ENCODE data around the gene GNS.

GNS gene

GRCh38 chr12:64707362-64707761 is 51.8 kb downstream of the GNS start:
- DNase-seq (ENCODE audit: insufficient read length) (no peak), FAIRE-seq (no peak)
- no peak for TF ChIP-seq POLR2A (IDR thresholded peaks at IDR 0.05; ENCODE audit: low read depth, low read length)
- no peak for TF ChIP-seq TAF1 (IDR thresholded peaks at IDR 0.05; ENCODE audit: borderline replicate concordance, low read depth, low read length)
- TF ChIP-seq POLR2AphosphoS5 (IDR thresholded peaks at IDR 0.05; ENCODE audit: low read depth, low read length): no peak

- TF ChIP-seq POLR2A (IDR thresholded peaks at IDR 0.05; ENCODE audit: low read depth, low read length) (no peak), TAF1 (IDR thresholded peaks at IDR 0.05; ENCODE audit: borderline replicate concordance, low read depth, low read length) (no peak), POLR2AphosphoS5 (IDR thresholded peaks at IDR 0.05; ENCODE audit: low read depth, low read length) (no peak)
- no peak for FAIRE-seq
- DNase-seq (ENCODE audit: insufficient read length): no peak
Measured at GRCh38 chr12:64706857-64707256, 52.3 kb downstream of the GNS start.

GRCh38 chr12:64706306-64706705 is 52.9 kb downstream of the GNS start:
- FAIRE-seq: no peak
- TF ChIP-seq TAF1 (IDR thresholded peaks at IDR 0.05; ENCODE audit: borderline replicate concordance, low read depth, low read length) (no peak), POLR2AphosphoS5 (IDR thresholded peaks at IDR 0.05; ENCODE audit: low read depth, low read length) (no peak), POLR2A (IDR thresholded peaks at IDR 0.05; ENCODE audit: low read depth, low read length) (no peak)
- no peak for DNase-seq (ENCODE audit: insufficient read length)

GRCh38 chr12:64701283-64701682 is 57.9 kb downstream of the GNS start:
- DNase-seq (ENCODE audit: insufficient read length) (no peak), FAIRE-seq (no peak)
- TF ChIP-seq POLR2A (IDR thresholded peaks at IDR 0.05; ENCODE audit: low read depth, low read length) (no peak), TAF1 (IDR thresholded peaks at IDR 0.05; ENCODE audit: borderline replicate concordance, low read depth, low read length) (no peak), POLR2AphosphoS5 (IDR thresholded peaks at IDR 0.05; ENCODE audit: low read depth, low read length) (no peak)

- no peak for DNase-seq (ENCODE audit: insufficient read length)
- FAIRE-seq: no peak
- TF ChIP-seq POLR2AphosphoS5 (IDR thresholded peaks at IDR 0.05; ENCODE audit: low read depth, low read length): no peak
- no peak for TF ChIP-seq TAF1 (IDR thresholded peaks at IDR 0.05; ENCODE audit: borderline replicate concordance, low read depth, low read length)
- TF ChIP-seq POLR2A (IDR thresholded peaks at IDR 0.05; ENCODE audit: low read depth, low read length): no peak
Measured at GRCh38 chr12:64700532-64700931, 58.7 kb downstream of the GNS start.

GRCh38 chr12:64699504-64700115 is 59.6 kb downstream of the GNS start:
- TF ChIP-seq POLR2AphosphoS5 (IDR thresholded peaks at IDR 0.05; ENCODE audit: low read depth, low read length): no peak
- TF ChIP-seq POLR2A (IDR thresholded peaks at IDR 0.05; ENCODE audit: low read depth, low read length): no peak
- no peak for TF ChIP-seq TAF1 (IDR thresholded peaks at IDR 0.05; ENCODE audit: borderline replicate concordance, low read depth, low read length)
- DNase-seq (ENCODE audit: insufficient read length) (no peak), FAIRE-seq (no peak)

- TF ChIP-seq TAF1 (IDR thresholded peaks at IDR 0.05; ENCODE audit: borderline replicate concordance, low read depth, low read length): no peak
- TF ChIP-seq POLR2A (IDR thresholded peaks at IDR 0.05; ENCODE audit: low read depth, low read length): no peak
- no peak for TF ChIP-seq POLR2AphosphoS5 (IDR thresholded peaks at IDR 0.05; ENCODE audit: low read depth, low read length)
- DNase-seq (ENCODE audit: insufficient read length) (no peak), FAIRE-seq (no peak)
Measured at GRCh38 chr12:64696080-64696741, 63.0 kb downstream of the GNS start.

GRCh38 chr12:64695550-64695949 is 63.7 kb downstream of the GNS start:
- FAIRE-seq (no peak), DNase-seq (ENCODE audit: insufficient read length) (no peak)
- TF ChIP-seq TAF1 (IDR thresholded peaks at IDR 0.05; ENCODE audit: borderline replicate concordance, low read depth, low read length) (no peak), POLR2A (IDR thresholded peaks at IDR 0.05; ENCODE audit: low read depth, low read length) (no peak), POLR2AphosphoS5 (IDR thresholded peaks at IDR 0.05; ENCODE audit: low read depth, low read length) (no peak)

GRCh38 chr12:64694130-64695040 is 64.8 kb downstream of the GNS start:
- TF ChIP-seq POLR2AphosphoS5 (IDR thresholded peaks at IDR 0.05; ENCODE audit: low read depth, low read length) (no peak), POLR2A (IDR thresholded peaks at IDR 0.05; ENCODE audit: low read depth, low read length) (no peak), TAF1 (IDR thresholded peaks at IDR 0.05; ENCODE audit: borderline replicate concordance, low read depth, low read length) (no peak)
- DNase-seq (ENCODE audit: insufficient read length) (no peak), FAIRE-seq (no peak)

- FAIRE-seq (no peak), DNase-seq (ENCODE audit: insufficient read length) (no peak)
Measured at GRCh38 chr12:64691795-64692583, 67.2 kb downstream of the GNS start.

More at GRCh38 chr12:64691795-64692583, 67.2 kb downstream of the GNS start:
- no peak for TF ChIP-seq POLR2AphosphoS5 (IDR thresholded peaks at IDR 0.05; ENCODE audit: low read depth, low read length)
- TF ChIP-seq TAF1 (IDR thresholded peaks at IDR 0.05; ENCODE audit: borderline replicate concordance, low read depth, low read length): no peak
- TF ChIP-seq POLR2A (IDR thresholded peaks at IDR 0.05; ENCODE audit: low read depth, low read length): no peak

Measured in GM12892 (cell line).